COLO668 (cell line): Measurements from ENCODE around the gene TSC1.
A peak's percentile ranks its signal among the peaks of the same experiment; 100 is the strongest.

ENCODE experiments used
- DNase-seq: peaks from one replicate; lab custom pipeline; 2025; ENCODE audit not compliant: unreplicated experiment; lab: John Stamatoyannopoulos, UW

The TSC1 gene

GRCh38 chr9:132894346-132894745 is 50.1 kb downstream of the TSC1 start:
- no peak for DNase-seq

- DNase-seq: no peak
These were observed 52.0 kb downstream of the TSC1 start for GRCh38 chr9:132892400-132892799.

- no peak for DNase-seq
These were observed 56.3 kb downstream of the TSC1 start for GRCh38 chr9:132888151-132888550.

- no peak for DNase-seq
These were observed 57.0 kb downstream of the TSC1 start for GRCh38 chr9:132887181-132888120.

- no peak for DNase-seq
These were observed 58.1 kb downstream of the TSC1 start for GRCh38 chr9:132886334-132886725.

GRCh38 chr9:132885720-132886333 is 58.6 kb downstream of the TSC1 start:
- DNase-seq: no peak

GRCh38 chr9:132883349-132884294 is 60.8 kb downstream of the TSC1 start:
- no peak for DNase-seq

- DNase-seq: no peak
These were observed 61.8 kb downstream of the TSC1 start for GRCh38 chr9:132882616-132883015.

GRCh38 chr9:132881826-132882225 is 62.6 kb downstream of the TSC1 start:
- DNase-seq: no peak

GRCh38 chr9:132880324-132880661 is 64.1 kb downstream of the TSC1 start:
- DNase-seq: no peak

GRCh38 chr9:132879457-132880323 is 64.7 kb downstream of the TSC1 start:
- no peak for DNase-seq

GRCh38 chr9:132878695-132879456 is 65.5 kb downstream of the TSC1 start, which contains the start of gene SPACA9:
TSS of gene SPACA9 (plus strand) at chr9:132878898. CDS start at chr9:132883948, 5,050 bp downstream.
- DNase-seq: peak; percentile 39

GRCh38 chr9:132877824-132878694 is 66.4 kb downstream of the TSC1 start, which contains the start of gene AK8:
TSS of gene AK8 (minus strand) at chr9:132878284. CDS start at chr9:132878255, 29 bp downstream.
- DNase-seq: peak; percentile 83

- no peak for DNase-seq
These were observed 67.0 kb downstream of the TSC1 start for GRCh38 chr9:132877458-132877823.

- DNase-seq: no peak
These were observed 67.6 kb downstream of the TSC1 start for GRCh38 chr9:132876849-132877248.

- DNase-seq: no peak
These were observed 69.3 kb downstream of the TSC1 start for GRCh38 chr9:132875159-132875558.

- no peak for DNase-seq
These were observed 71.0 kb downstream of the TSC1 start for GRCh38 chr9:132873403-132873802.

- DNase-seq: no peak
These were observed 75.2 kb downstream of the TSC1 start for GRCh38 chr9:132869266-132869665.

GRCh38 chr9:132866898-132867297 is 77.5 kb downstream of the TSC1 start:
- DNase-seq: no peak
